SJCRH30 (cell line): ENCODE data around the gene CMIP. TPM values are rescaled to one million over a fixed set of nuclear protein-coding genes. Genes with fewer than 3 reads are reported as not detected.

Experiments
- DNase-seq, 2 experiments: peaks; one replicate each; pipeline ENCODE4 v3.0.0-alpha.2; 2015 to 2020
- H3K27ac ChIP-seq: fragments of 250-450 bp; sonication (Bioruptor Pico); 2 replicates; pipeline ENCODE4 v1.5.1; 2020; ENCODE audit warnings: mild to moderate bottlenecking, moderate library complexity
- H3K27me3 ChIP-seq: fragments of 250-450 bp; sonication (Bioruptor Pico); 2 replicates; pipeline ENCODE4 v1.5.1; 2020; ENCODE audit warnings: mild to moderate bottlenecking, moderate library complexity
- H3K36me3 ChIP-seq: fragments of 250-450 bp; sonication (Bioruptor Pico); 2 replicates; pipeline ENCODE4 v1.5.1; 2020; ENCODE audit warnings: mild to moderate bottlenecking, moderate library complexity
- H3K4me1 ChIP-seq: fragments of 250-450 bp; sonication (Bioruptor Pico); 2 replicates; pipeline ENCODE4 v1.5.1; 2020; ENCODE audit warnings: mild to moderate bottlenecking, moderate library complexity
- H3K4me3 ChIP-seq: fragments of 250-450 bp; sonication (Bioruptor Pico); 2 replicates; pipeline ENCODE4 v1.5.1; 2020; ENCODE audit warnings: mild to moderate bottlenecking, moderate library complexity
- H3K9me3 ChIP-seq: fragments of 250-450 bp; sonication (Bioruptor Pico); replicated peaks from 2 replicates; pipeline ENCODE4 v1.5.1; 2020; ENCODE audit warnings: mild to moderate bottlenecking, moderate library complexity
- total RNA-seq: library from RNA; depleted of rRNA; stranded (reverse); fragments of >200 nt; shearing (Covaris generic); gene quantifications from 2 replicates; pipeline ENCODE4 v1.2.3, GENCODE V29; 2014

Gene CMIP
- total RNA-seq, 1 experiment from 2014 or later, result 12.9 TPM

GRCh38 chr16:81458827-81459598 is 14.4 kb downstream of the CMIP start:
- no peaks in the 10 kb centered on the region for H3K9me3 ChIP-seq
- H3K4me1 ChIP-seq, result no peaks in the 10 kb centered on the region
- no peak overlapping the region for H3K27ac ChIP-seq
- no peaks in the 10 kb centered on the region for H3K36me3 ChIP-seq
- H3K4me3 ChIP-seq, result no peak overlapping the region
- DNase-seq, result no peak
- no peaks in the 10 kb centered on the region for H3K27me3 ChIP-seq

GRCh38 chr16:81460075-81460474 is 15.5 kb downstream of the CMIP start:
- no peaks in the 10 kb centered on the region for H3K9me3 ChIP-seq
- no peaks in the 10 kb centered on the region for H3K27me3 ChIP-seq
- H3K27ac ChIP-seq, result no peak overlapping the region
- H3K4me1 ChIP-seq, result no peaks in the 10 kb centered on the region
- DNase-seq, result no peak
- no peak overlapping the region for H3K4me3 ChIP-seq
- H3K36me3 ChIP-seq, result no peaks in the 10 kb centered on the region

GRCh38 chr16:81461243-81461642 is 16.6 kb downstream of the CMIP start:
- Histone ChIP-seq H3K27ac (no peak overlapping the region), H3K4me3 (no peak overlapping the region), H3K36me3 (no peaks in the 10 kb centered on the region), H3K27me3 (no peaks in the 10 kb centered on the region), H3K4me1 (no peaks in the 10 kb centered on the region), H3K9me3 (no peaks in the 10 kb centered on the region)
- DNase-seq, result no peak

GRCh38 chr16:81461766-81462165 is 17.2 kb downstream of the CMIP start:
- H3K4me3 ChIP-seq, result no peak overlapping the region
- no peak for DNase-seq
- no peaks in the 10 kb centered on the region for H3K36me3 ChIP-seq
- H3K27ac ChIP-seq, result no peak overlapping the region
- no peaks in the 10 kb centered on the region for H3K4me1 ChIP-seq
- no peaks in the 10 kb centered on the region for H3K9me3 ChIP-seq
- no peaks in the 10 kb centered on the region for H3K27me3 ChIP-seq

- H3K27ac ChIP-seq, result no peak overlapping the region
- H3K36me3 ChIP-seq, result no peaks in the 10 kb centered on the region
- no peak for DNase-seq
- H3K4me3 ChIP-seq, result no peak overlapping the region
- H3K9me3 ChIP-seq, result no peaks in the 10 kb centered on the region
- H3K27me3 ChIP-seq, result no peaks in the 10 kb centered on the region
- H3K4me1 ChIP-seq, result no peaks in the 10 kb centered on the region
Observed at GRCh38 chr16:81462683-81463082, 18.1 kb downstream of the CMIP start.

DNA sequence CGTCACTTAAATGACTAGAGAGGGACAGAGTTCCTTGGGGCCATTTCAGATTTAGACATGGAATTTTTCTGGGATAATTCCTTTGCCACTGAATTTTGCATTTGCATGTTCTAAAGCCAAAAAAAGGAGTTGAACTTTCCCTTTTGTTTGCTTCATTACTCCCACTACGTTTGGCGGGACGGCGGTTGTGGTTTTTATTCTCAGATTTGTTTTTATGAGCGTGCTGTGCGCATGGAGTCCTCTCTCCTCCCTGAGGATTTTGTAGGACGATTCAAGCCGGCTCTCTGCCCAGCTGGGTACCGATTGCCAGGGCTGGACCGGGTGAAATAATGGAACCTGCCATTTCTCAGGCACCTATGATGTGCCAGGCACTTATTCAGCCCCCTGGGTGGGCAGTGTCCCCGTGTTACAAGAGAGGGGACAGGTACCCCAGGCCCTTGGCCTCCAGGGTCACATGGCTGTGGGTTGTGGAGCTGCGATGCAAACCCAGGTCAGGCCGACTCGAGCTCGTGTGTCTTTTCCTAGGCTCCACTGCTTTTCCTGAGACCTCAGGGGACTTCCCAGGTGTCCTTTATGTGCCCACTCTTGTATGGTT is 18.8 kb downstream of the CMIP start:
- Histone ChIP-seq H3K9me3 (no peaks in the 10 kb centered on the region), H3K36me3 (no peaks in the 10 kb centered on the region), H3K27me3 (no peaks in the 10 kb centered on the region), H3K27ac (no peak overlapping the region), H3K4me3 (no peak overlapping the region), H3K4me1 (no peaks in the 10 kb centered on the region)
- no peak for DNase-seq

DNA sequence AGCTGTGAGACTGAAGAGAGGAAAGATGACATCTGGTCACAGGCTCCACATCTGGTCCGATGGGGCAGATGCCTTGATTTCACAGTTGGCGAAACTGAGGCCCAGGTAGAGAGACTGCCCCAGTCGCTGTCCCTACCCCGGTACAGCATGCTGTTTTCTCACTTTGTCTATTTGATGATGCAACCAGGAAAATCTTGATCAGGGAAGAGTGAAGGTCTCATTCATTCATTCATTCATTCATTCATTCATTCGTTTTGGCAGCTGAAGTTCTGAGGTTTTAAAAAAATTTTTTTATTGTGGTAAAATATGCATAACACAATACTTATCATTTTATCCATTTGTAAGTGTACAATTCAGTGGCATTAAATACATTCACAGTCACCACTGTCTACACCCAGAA is 19.7 kb downstream of the CMIP start:
- Histone ChIP-seq H3K36me3 (no peaks in the 10 kb centered on the region), H3K27ac (no peak overlapping the region), H3K27me3 (no peaks in the 10 kb centered on the region), H3K9me3 (no peaks in the 10 kb centered on the region), H3K4me1 (no peaks in the 10 kb centered on the region), H3K4me3 (no peak overlapping the region)
- DNase-seq, result no peak

DNA sequence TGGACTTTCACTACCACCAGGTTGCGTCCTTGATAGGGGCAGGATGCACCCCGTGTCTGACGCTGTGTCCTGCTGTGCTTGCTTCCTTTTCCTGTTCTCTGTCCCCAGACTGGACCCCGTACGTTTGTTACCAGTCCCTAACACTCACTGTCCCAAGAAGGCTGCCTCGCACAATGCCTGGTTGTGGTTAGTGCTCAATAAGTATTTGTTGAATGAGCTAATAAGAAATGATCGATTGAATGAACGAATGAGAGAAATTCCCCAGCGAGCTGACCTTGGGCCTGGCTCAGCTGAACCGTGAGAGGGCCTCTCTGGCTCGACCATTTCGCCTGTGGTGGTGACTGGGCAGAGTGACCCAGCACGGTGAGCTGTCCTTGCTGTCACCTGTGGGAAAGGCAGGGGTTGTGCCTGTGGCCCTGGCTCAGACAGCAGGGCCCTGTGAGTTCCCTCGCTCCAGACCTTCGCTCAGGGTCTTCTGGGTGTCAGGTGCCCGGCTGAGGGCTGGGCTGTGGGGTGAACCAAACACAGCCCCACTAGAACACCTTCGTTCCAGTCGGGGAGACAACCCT is 20.9 kb downstream of the CMIP start:
- Histone ChIP-seq H3K4me3 (no peak overlapping the region), H3K36me3 (no peaks in the 10 kb centered on the region), H3K27me3 (no peaks in the 10 kb centered on the region), H3K4me1 (no peaks in the 10 kb centered on the region), H3K27ac (no peak overlapping the region), H3K9me3 (no peaks in the 10 kb centered on the region)
- no peak for DNase-seq

DNA sequence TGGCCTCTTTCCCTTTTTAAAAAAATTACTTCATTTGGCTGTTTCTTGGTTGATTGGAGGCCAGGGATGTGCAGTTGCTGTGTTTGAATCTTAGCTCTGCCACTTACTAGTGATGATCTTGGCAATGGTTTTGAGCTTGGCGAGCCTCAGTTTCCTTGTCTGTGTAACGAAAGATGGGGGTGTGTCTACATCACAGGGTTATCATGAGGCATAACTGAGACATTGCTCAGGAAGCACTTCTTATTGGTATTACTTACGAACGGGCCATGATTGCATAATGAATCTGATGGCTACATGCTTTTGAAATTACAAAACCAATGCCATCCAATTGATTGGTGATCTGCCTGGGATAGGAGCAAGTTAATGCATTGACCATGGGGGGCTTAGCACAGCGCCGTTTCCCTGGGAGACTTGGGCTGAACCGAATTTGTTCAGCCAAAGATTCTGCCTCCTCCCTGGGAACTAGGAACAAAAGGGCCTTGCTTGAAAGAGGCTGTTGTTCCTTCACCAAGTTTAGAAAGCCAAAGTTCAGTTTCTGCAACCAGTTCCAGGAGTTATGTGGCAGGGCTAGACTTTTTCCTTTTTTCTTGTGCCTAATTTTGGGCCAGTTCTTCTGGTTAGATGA is 21.9 kb downstream of the CMIP start:
- H3K9me3 ChIP-seq, result no peaks in the 10 kb centered on the region
- no peaks in the 10 kb centered on the region for H3K36me3 ChIP-seq
- no peaks in the 10 kb centered on the region for H3K4me1 ChIP-seq
- no peak overlapping the region for H3K4me3 ChIP-seq
- no peak for DNase-seq
- H3K27ac ChIP-seq, result no peak overlapping the region
- no peaks in the 10 kb centered on the region for H3K27me3 ChIP-seq

GRCh38 chr16:81467072-81467471 is 22.5 kb downstream of the CMIP start:
- no peak for DNase-seq
- Histone ChIP-seq H3K4me1 (no peaks in the 10 kb centered on the region), H3K9me3 (no peaks in the 10 kb centered on the region), H3K27ac (no peak overlapping the region), H3K27me3 (no peaks in the 10 kb centered on the region), H3K4me3 (no peak overlapping the region), H3K36me3 (no peaks in the 10 kb centered on the region)

GRCh38 chr16:81467815-81468214 is 23.2 kb downstream of the CMIP start:
- DNase-seq, result no peak
- Histone ChIP-seq H3K4me1 (no peaks in the 10 kb centered on the region), H3K36me3 (no peaks in the 10 kb centered on the region), H3K27ac (no peak overlapping the region), H3K9me3 (no peaks in the 10 kb centered on the region), H3K27me3 (no peaks in the 10 kb centered on the region), H3K4me3 (no peak overlapping the region)

DNA sequence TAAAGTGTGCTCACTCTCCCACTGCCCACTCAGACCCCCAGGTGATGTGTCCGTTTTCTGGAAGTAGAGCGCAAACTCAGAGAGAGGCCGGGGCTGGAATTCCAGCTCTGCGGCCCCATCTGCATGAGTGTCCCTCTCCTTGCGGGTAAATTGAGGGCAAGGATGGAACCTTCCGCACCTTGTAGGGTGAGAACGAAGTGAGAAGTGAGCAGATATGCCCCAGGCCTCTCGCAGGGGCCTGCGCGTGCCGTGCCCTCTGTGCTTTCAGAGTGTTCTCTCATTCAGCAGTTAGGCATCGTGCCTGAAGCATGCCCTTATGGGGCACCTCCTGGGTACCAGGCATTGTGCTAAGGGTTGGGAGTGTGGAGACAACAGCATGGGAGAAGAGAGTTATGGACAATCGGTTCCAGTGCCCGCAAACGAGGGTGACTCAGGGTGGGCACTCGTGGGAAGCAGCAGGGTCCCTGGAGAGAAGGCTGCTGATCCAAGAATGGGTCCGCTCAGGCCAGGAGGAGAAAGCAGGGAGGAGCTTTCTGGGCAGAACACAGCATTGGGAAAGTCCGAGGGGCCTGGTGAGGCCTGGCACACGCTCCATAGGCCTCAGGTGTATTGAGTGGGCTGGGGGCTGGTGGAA is 23.8 kb downstream of the CMIP start:
- H3K4me3 ChIP-seq, result no peak overlapping the region
- no peaks in the 10 kb centered on the region for H3K9me3 ChIP-seq
- H3K36me3 ChIP-seq, result no peaks in the 10 kb centered on the region
- no peaks in the 10 kb centered on the region for H3K4me1 ChIP-seq
- H3K27me3 ChIP-seq, result no peaks in the 10 kb centered on the region
- H3K27ac ChIP-seq, result no peak overlapping the region
- no peak for DNase-seq

DNA sequence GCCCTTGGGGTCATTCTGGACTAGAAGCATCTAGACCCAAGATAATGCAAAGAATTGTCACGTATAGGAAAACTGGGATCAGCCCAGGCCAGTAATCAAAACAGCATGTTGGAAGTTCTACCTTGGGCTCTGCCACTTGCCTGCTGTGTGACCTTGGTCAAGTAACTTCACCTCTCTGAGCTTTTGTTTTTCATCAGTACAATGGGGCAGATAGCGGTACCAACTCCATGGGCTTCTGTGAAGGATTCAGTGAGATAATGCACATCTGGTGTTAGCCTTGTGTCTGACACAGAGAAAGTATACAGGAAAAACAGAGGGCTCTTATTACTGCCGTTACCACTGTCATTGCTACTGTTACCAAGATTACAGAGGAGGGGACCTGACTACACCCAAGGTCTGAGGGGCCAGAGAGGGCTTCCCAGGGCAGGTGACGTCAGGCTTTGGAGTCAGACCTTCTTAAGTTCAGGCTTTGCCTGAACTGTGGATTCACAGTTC is 24.6 kb downstream of the CMIP start:
- no peaks in the 10 kb centered on the region for H3K36me3 ChIP-seq
- H3K4me3 ChIP-seq, result no peak overlapping the region
- no peak overlapping the region for H3K27ac ChIP-seq
- H3K9me3 ChIP-seq, result no peaks in the 10 kb centered on the region
- no peak for DNase-seq
- no peaks in the 10 kb centered on the region for H3K4me1 ChIP-seq
- no peaks in the 10 kb centered on the region for H3K27me3 ChIP-seq

DNA sequence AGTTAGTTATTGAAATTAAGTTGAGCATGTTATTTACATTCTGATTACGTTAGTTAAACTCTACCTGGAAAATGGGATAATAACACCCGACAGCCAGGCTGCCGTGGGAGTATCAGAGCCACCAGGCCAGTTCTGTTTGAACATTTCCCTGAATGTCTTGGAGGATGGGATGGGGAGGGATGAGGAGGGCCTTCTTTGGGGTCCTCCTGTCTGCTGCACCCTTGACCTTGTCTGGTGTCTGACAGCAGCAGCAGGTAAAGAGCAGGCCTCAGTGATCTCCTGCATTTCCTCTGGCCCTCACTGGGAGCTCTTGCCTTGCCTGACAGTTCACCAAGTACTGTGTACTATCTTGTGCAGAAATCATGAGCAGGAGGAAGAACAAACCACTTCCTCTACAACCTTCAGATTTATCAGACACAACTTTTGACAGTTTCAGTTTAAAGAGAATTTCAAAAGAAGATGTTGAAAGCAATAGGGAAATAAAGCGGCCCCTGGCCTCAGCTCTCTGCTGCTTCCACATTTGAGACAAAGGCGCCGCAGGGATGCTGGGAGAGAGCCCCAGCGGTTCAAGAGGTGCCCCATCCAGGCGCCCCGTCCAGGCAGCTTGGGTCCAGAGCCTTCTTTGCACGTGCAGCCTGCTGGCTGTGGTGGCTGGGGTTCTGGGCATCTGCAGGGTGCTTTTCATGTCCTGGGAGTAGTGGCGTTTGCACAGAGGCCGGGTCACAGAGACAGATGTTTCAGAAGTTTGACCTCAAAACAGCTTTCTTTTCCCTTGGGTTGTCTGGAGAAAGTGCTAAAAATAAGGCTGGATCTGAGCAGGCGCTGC is 25.3 kb downstream of the CMIP start:
- Histone ChIP-seq H3K9me3 (no peaks in the 10 kb centered on the region), H3K27me3 (no peaks in the 10 kb centered on the region), H3K4me3 (no peak overlapping the region), H3K36me3 (no peaks in the 10 kb centered on the region), H3K4me1 (no peaks in the 10 kb centered on the region), H3K27ac (no peak overlapping the region)
- no peak for DNase-seq
